Fibroblast of villous mesenchyme (primary cell): ENCODE data around the gene OPRL1. TPM values are rescaled to one million over a fixed set of nuclear protein-coding genes. Genes with fewer than 3 reads are reported as not detected.
A peak's percentile ranks its signal among the peaks of the same experiment; 100 is the strongest.

Experiments
- DNase-seq: peaks from one replicate; pipeline ENCODE4 v3.0.0-alpha.2; 2010; ENCODE audit warnings: low read depth
- H3K4me3 ChIP-seq: 2 replicates; pipeline ENCODE4 v1.5.1; 2011; ENCODE audit warnings: low read depth, mild to moderate bottlenecking, low read length
- total RNA-seq: library from RNA; depleted of rRNA; stranded (reverse); fragments of >200 nt; gene quantifications from 2 replicates; pipeline ENCODE4 v1.2.3, GENCODE V29; 2012
- TF ChIP-seq, protein P1 (sequence below): IDR thresholded peaks from 2 replicates; pipeline ENCODE4 v1.5.1; 2012; ENCODE audit warnings: low read depth, mild to moderate bottlenecking, low read length; ENCODE audit not compliant: insufficient read depth

Gene OPRL1
- total RNA-seq, 1 donor, result 1.7 TPM

DNA sequence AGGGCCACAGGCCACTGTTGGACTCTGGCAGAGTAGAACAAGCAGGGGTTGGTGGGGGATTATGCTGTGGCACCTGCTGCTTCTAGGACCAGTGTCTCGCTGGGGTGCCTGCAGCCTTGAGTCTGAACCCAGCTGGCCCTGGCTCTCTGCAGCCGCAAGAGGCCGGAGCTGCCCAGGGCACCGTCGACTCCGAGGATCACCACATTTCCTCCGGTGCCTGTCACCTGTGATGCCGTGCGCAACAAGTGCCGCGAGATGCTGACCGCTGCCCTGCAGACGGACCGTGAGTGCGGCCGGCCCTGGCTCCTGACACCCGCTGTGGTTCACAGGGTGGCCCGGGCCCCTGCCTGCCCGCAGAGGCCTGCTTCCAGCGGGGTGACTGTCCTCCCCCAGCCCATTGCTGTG lies 10.7 kb upstream of the OPRL1 start:
- DNase-seq, result no peak
- TF ChIP-seq, protein P1, sequence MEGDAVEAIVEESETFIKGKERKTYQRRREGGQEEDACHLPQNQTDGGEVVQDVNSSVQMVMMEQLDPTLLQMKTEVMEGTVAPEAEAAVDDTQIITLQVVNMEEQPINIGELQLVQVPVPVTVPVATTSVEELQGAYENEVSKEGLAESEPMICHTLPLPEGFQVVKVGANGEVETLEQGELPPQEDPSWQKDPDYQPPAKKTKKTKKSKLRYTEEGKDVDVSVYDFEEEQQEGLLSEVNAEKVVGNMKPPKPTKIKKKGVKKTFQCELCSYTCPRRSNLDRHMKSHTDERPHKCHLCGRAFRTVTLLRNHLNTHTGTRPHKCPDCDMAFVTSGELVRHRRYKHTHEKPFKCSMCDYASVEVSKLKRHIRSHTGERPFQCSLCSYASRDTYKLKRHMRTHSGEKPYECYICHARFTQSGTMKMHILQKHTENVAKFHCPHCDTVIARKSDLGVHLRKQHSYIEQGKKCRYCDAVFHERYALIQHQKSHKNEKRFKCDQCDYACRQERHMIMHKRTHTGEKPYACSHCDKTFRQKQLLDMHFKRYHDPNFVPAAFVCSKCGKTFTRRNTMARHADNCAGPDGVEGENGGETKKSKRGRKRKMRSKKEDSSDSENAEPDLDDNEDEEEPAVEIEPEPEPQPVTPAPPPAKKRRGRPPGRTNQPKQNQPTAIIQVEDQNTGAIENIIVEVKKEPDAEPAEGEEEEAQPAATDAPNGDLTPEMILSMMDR, result no peak

DNA sequence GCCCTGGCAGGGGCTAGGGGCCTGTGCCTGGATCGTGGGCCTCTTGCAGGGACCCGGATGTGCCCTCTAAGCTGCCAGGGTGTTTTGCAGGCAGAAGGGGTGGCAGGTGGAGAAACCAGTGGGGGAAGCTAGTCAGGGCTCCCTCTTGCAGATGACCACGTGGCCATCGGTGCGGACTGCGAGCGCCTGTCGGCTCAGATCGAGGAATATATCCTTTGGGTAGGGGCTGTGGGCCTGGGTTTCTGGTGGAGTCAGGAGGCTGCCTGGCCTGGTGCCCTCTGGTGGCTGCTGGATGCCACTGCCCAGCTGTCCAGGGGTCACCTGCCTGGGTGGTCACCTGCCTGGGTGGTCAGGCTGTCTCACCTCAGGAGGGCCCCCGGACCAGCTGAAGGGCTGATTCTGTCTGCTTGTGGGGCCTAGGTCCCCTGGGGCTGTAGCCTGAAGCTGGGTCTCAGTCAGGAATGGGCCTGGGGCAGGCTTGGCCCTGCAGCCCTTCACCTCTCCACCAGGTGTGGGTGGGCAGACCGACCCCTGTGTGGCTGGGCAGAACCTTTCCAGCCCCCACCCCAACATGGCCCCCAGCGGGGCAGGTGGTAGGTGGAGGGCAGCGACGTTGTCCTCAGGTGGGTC lies 10.2 kb upstream of the OPRL1 start:
- H3K4me3 ChIP-seq, result no peak overlapping the region
- DNase-seq, result no peak
- TF ChIP-seq, protein P1, result peak; percentile 72

More for the DNA sequence above, 10.7 kb upstream of the OPRL1 start:
- no peak overlapping the region for H3K4me3 ChIP-seq

DNA sequence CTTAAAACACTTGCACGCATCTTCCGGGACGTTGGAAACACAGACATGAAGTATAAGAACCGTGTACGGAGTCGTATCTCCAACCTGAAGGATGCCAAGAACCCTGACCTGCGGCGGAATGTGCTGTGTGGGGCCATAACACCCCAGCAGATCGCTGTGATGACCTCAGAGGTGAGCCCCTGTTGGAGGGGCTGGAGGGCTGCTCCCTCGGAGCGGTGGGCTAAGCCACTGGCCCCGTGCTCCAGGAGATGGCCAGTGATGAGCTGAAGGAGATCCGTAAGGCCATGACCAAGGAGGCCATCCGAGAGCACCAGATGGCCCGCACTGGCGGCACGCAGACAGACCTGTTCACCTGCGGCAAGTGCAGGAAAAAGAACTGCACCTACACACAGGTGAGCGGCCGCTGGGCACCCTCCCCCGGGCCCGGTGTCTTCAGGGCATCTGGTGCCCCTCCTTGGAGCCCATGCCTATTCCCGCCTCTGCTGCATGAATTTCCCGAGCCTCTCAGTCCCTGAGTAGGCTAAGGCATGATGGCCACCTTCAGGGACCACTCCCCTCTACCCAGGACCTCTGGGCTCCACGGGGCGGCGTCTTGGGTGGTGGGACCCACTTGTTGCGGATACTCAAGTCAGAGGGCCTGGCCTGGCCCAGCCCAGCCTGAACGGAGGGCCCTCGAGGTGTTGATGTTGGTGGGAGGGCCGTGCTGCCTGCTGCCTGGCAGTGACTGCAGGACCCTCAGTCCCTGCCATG lies 9.5 kb upstream of the OPRL1 start:
- TF ChIP-seq, protein P1, result no peak
- no peak for DNase-seq
- no peak overlapping the region for H3K4me3 ChIP-seq

DNA sequence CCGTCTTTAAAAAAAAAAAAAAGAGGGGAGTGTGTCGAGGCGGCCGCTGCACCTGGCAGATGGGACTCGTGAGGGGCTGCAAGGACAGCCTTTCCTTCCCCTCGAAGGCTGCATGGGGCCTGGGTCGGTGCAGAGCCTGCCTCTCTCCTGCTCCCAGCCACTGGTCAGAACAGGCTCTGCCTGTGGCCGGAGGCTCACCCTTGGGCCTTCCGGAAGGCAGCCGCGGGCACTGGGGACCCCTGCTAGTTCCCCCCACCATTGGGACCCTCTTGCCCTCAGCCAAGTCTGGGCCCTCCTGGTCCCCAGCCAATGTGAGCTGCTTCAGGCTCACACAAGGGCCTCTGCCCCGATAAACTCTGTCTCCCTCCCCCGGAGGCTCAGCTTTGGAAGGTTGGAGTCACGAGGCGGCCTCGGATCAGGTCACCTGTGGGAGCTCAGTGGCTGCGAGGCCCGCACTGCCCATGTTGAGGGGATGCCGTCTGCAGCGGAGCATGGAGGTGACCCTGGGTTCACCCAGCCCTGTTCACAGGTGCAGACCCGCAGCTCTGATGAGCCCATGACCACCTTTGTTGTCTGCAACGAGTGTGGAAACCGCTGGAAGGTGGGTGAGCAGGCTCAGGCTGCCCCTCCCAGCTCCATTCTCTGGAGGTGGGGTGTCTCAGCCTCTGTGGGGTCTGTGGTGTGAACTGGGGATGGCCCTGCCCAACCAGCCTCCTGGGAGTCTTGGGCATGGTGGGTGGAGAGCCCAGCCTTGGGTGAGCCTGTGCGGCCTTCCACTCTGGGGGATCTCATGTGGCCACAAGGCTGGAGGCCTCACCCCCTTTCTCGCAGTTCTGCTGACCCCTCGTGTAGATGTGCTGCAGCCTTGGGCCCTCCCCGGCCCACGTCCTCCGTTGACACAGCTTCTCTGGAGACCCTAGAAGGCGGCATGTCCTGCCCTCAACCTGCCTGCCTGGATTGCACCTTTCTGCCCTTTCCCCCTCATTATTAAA lies 8.2 kb upstream of the OPRL1 start:
- DNase-seq, result no peak
- no peak overlapping the region for H3K4me3 ChIP-seq
- TF ChIP-seq, protein P1, result no peak

DNA sequence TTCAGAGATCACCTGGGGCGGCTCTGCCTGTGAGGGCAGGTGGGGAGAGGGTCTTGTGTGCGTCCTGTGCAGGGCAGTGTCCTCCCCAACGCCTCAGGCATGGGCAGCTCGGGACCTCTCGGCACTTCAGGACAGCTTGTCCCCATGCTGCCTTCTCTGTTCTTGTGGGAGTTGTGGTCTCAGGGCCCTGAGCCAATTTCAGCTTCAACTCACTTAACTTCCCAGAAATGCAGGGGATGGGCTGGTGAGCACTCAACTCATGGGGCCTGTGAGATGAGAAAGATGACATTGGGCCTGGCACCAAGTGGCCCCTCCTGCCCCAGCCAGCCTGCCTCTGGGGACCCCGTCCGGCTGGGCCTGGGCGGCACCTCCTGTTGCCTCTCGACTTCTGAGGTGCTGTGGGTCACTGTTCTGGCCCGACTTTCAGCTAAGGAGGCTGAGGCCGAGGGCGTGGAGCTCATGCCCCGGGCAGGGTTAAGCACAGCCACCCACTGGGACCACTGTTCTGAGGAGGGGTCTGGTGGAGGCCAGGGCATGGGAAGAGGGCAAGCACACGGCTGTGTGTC lies 7.3 kb upstream of the OPRL1 start:
- DNase-seq, result no peak
- no peak overlapping the region for H3K4me3 ChIP-seq
- TF ChIP-seq, protein P1, result no peak

DNA sequence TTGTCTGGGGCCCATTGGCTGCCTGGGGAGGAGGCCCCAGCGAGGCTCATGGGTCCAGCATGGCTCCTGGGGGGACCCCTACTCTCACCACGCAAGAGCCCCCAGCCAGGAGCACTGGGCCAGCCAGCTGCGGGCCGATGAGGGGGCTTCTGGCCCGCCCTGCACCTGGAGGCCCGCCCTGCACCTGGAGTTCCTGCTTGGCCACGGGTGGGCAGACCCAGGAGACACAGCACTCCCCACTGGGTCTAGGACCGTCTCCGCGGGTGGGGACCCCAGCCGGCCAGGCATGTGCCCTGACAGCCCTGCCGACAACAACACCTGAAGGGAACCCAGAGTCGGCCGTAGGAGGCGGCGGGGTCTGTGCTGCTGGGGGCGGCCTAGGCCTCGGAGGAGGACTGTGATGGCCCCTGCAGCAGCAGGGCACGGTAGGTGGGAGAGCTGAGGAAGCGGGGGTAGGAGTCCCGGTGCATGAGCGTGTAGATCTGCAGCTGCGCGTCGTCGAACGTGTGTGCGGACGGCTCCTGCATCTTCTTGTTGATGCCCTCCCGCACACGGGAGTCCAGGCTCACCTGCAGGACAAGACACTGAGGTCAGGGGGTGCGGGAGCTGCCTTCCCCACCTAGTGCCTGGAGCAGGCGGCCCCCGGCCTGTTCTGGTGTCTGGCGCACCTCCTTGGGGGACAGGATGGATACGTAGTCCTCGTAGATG lies 6.3 kb upstream of the OPRL1 start:
- H3K4me3 ChIP-seq, result no peak overlapping the region
- no peak for DNase-seq
- TF ChIP-seq, protein P1, result no peak
